Osteocyte (in vitro differentiated cells): ENCODE data around the gene ALDH7A1. TPM values are rescaled to one million over a fixed set of nuclear protein-coding genes. Genes with fewer than 3 reads are reported as not detected.

ENCODE experiments used
- DNase-seq: peaks from one replicate; pipeline ENCODE4 v3.0.0; 2021; ENCODE audit warnings: mixed read lengths; ENCODE audit not compliant: unreplicated experiment; ENCODE audit errors: extremely low spot score
- H3K27ac Mint-ChIP-seq: one replicate; pipeline ENCODE4 v1.8.0; 2021; ENCODE audit warnings: mild to moderate bottlenecking, mixed read lengths; ENCODE audit not compliant: unreplicated experiment
- H3K27me3 Mint-ChIP-seq: one replicate; pipeline ENCODE4 v1.8.0; 2021; ENCODE audit warnings: mixed read lengths; ENCODE audit not compliant: unreplicated experiment
- H3K36me3 Mint-ChIP-seq: one replicate; pipeline ENCODE4 v1.8.0; 2021; ENCODE audit warnings: mixed read lengths; ENCODE audit not compliant: unreplicated experiment
- H3K4me1 Mint-ChIP-seq: one replicate; pipeline ENCODE4 v1.8.0; 2021; ENCODE audit warnings: mixed read lengths; ENCODE audit not compliant: unreplicated experiment
- H3K4me3 Mint-ChIP-seq: one replicate; pipeline ENCODE4 v1.8.0; 2021; ENCODE audit warnings: mild to moderate bottlenecking, moderate library complexity, mixed read lengths; ENCODE audit not compliant: unreplicated experiment
- H3K9me3 Mint-ChIP-seq: one replicate; pipeline ENCODE4 v1.8.0; 2021; ENCODE audit warnings: mixed read lengths; ENCODE audit not compliant: unreplicated experiment
- CTCF ChIP-seq: fragments of 200-600 bp; sonication (generic); IDR thresholded peaks from 2 replicates; pipeline ENCODE4 v1.5.0; 2021; ENCODE audit warnings: antibody characterized with exemption, mild to moderate bottlenecking, moderate library complexity
- long read RNA-seq: library from polyadenylated mRNA; unstranded; transcript quantifications from one replicate; pipeline ENCODE4 v2.0.0, GENCODE V29; 2021
- total RNA-seq: library from RNA; stranded (reverse); gene quantifications from 2 replicates; pipeline ENCODE4 v1.2.1, GENCODE V29; 2021

Gene ALDH7A1
- 117 and 130 TPM in 2 replicates for total RNA-seq
- long read RNA-seq, full-length matches to known transcripts: 804 of 856 reads
- long read RNA-seq, partial matches to known transcripts: 24 of 856 reads
- long read RNA-seq, other reads (novel, unspliced or antisense): 28 of 856 reads

DNA sequence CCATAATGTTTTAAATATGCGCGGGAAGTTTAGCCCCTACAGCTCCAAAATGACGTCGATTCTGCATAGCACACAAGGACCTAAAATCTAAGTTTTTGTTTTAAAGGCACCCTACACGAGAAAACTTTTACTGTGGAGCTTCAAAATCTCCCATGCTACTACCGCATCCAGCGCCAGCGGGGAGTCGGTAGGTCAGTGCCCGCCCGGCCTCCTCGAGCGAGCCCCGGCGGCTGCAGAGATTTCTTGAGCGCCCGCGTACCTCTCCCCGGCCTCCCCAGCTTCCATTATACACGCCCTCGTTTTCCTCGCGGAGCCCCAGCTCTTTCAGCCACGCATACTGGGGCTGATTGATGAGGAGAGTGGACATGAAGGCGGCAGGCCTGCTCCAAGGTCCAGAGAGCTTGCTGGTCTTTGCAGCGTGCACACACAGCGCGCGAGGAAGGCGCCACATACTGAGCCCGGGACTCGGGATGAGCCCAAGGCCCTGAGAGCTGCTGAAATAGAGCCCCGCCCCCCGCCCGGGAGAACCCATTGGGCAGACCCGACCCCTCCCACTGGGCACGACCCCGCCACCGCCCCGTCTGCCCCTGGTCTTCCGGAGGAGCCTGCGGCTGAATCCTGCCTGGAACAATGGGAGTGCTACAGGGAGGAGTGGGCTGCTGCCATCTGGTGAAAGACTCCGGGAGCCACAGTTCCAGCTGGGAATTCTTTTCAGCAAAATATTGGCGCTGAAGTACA is at the start of gene ALDH7A1:
Gene ALDH7A1 (minus strand): TSS at position 472 of the 738 bp plus-strand sequence. CDS start 21 bp downstream, at position 451.
- peaks cover 28% of the 10 kb centered on the region for H3K4me1 Mint-ChIP-seq
- H3K27me3 Mint-ChIP-seq: no peaks in the 10 kb centered on the region
- peak within 1 kb of the TSS; percentile 93 for H3K4me3 Mint-ChIP-seq
- H3K27ac Mint-ChIP-seq: peak within 1 kb of the TSS; percentile 86
- H3K9me3 Mint-ChIP-seq: no peaks in the 10 kb centered on the region
- DNase-seq: peak; percentile 98
- peak; percentile 73 for TF ChIP-seq CTCF
- H3K36me3 Mint-ChIP-seq: no peaks in the 10 kb centered on the region

GRCh38 chr5:126641387-126641786 is 46.4 kb upstream of the ALDH7A1 start:
- Mint-ChIP-seq H3K4me1 (no peaks in the 10 kb centered on the region), H3K9me3 (peaks cover 8% of the 10 kb centered on the region), H3K36me3 (peaks cover 4% of the 10 kb centered on the region), H3K27me3 (peaks cover 2% of the 10 kb centered on the region), H3K4me3 (no peak overlapping the region), H3K27ac (no peak overlapping the region)
- no peak for TF ChIP-seq CTCF
- DNase-seq: no peak

DNA sequence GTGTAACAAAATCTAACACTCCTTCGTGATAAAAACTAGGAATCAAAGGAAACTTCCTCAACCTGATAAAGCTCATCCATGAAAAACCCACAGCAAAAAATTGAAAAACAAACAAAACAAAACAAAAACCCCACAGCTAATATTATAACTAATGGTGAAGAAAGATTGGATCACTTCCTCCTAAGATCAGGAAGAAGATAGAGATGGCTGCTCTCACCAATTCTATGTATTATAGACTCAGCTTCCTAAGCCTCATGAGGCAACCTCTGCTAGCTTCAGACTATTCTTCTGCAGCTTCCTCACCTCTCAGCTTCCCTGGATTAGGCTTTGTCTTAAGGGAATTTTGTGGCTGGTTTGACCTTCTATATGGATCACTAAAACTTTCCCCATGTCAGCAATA is 45.8 kb upstream of the ALDH7A1 start:
- DNase-seq: no peak
- H3K36me3 Mint-ChIP-seq: peaks cover 4% of the 10 kb centered on the region
- no peak overlapping the region for H3K27ac Mint-ChIP-seq
- peaks cover 4% of the 10 kb centered on the region for H3K27me3 Mint-ChIP-seq
- no peaks in the 10 kb centered on the region for H3K4me1 Mint-ChIP-seq
- H3K9me3 Mint-ChIP-seq: peaks cover 8% of the 10 kb centered on the region
- no peak for TF ChIP-seq CTCF
- H3K4me3 Mint-ChIP-seq: no peak overlapping the region

DNA sequence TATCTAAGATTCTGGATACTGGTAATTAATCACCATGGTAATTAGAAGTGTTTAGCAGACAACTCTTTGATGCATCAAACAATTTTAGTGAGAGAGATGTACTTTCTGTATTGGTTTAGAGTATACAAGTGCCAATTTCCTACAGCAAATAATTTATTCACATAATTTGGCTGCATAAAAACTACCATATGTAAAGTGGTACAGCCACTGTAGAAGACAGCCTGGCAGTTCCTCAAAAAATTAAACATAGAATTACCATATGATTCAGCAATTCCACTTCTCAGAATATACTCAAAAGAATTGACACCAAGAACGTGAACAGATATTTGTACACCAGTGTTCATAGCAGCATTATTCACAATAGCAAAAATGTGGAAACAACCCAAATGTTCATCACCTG is 41.9 kb upstream of the ALDH7A1 start:
- Mint-ChIP-seq H3K27ac (no peak overlapping the region), H3K27me3 (peaks cover 4% of the 10 kb centered on the region), H3K4me3 (no peak overlapping the region), H3K9me3 (no peaks in the 10 kb centered on the region), H3K36me3 (no peaks in the 10 kb centered on the region), H3K4me1 (no peaks in the 10 kb centered on the region)
- no peak for TF ChIP-seq CTCF
- DNase-seq: no peak

GRCh38 chr5:126635585-126635984 is 40.6 kb upstream of the ALDH7A1 start:
- no peak for TF ChIP-seq CTCF
- no peak overlapping the region for H3K4me3 Mint-ChIP-seq
- H3K36me3 Mint-ChIP-seq: no peaks in the 10 kb centered on the region
- no peak overlapping the region for H3K27ac Mint-ChIP-seq
- H3K4me1 Mint-ChIP-seq: no peaks in the 10 kb centered on the region
- H3K27me3 Mint-ChIP-seq: peaks cover 4% of the 10 kb centered on the region
- H3K9me3 Mint-ChIP-seq: no peaks in the 10 kb centered on the region
- DNase-seq: peak; percentile 30
